ENCODE measurements around the gene SPIN4. TPM values are rescaled to one million over a fixed set of nuclear protein-coding genes. Genes with fewer than 3 reads are reported as not detected.
"Not testable (repeated sequence)": the region's sequence is repeated elsewhere in the genome, so short reads cannot be mapped to it uniquely, and the experiment has no call there.

Gene SPIN4
- 10 to 100 TPM in 1 of 6 donors, 1 to 10 TPM in 5; 2.1 to 12.3 (median 4.4) TPM for total RNA-seq

DNA sequence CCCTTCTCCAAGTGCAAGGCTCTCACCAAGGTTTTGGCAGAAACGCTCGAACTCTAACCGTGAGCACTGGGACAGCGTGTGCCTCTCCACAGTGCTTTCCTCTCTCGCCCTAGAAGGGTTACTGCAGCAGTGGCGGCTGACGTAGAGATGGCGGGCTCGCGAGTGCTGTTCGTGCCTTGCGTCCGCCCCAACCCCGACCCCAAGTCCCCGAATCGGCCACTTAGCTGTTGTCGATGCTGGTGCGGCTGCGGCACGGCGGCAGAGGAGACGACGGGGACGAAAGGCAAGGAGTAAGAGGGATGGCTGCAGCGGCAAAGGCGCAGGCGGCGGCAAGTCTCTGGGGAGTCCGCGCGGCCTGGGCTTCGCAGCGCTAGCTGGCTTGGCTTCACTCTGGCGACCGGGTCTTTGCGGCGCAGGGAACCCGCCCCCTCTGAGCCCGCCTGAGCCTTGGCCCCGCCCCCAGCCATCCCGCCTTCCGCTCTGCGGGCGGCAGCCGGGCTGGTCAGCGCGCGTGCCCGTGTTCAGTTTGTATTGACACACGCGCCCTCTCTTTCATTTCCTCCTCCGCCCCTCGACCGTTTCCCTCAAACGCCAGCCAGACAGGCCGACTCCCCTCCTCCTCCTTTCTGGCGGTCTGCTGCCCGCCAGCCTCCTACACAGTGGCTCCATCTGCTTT lies at the start of gene SPIN4:
Gene SPIN4, minus strand, starts transcription at position 392 of the 676 bp plus-strand sequence. CDS start 513 bp downstream, outside the sequence.
- Histone ChIP-seq H3K9me3 (no peaks in the 10 kb centered on the region), H3K36me3 (no peaks in the 10 kb centered on the region), H3K4me1 (peaks cover 0 to 3% (median 0%) of the 10 kb centered on the region in 4 donors), H3K27ac (peak within 1 kb of the TSS; percentile 60 to 86 (median 84)), H3K4me3 (peak within 1 kb of the TSS; percentile 48 to 69 (median 63)), H3K27me3 (no peaks in the 10 kb centered on the region)
- DNase-seq (peak; percentile 87 to 95), ATAC-seq (ENCODE audit: low FRiP score in 2 of 2) (peak; percentile 97 to 100)
- WGBS, 2 donors, result 0 to 39% methylated on average over 9 to 58 of the region's 58 CpGs
- TF ChIP-seq POLR2A (IDR thresholded peaks at IDR 0.05) (peak in 3 of 4 donors; percentile 32 to 71 (median 51)), POLR2AphosphoS5 (IDR thresholded peaks at IDR 0.05) (peak in 1 of 2 donors; percentile 78)
- TF ChIP-seq, protein P1, sequence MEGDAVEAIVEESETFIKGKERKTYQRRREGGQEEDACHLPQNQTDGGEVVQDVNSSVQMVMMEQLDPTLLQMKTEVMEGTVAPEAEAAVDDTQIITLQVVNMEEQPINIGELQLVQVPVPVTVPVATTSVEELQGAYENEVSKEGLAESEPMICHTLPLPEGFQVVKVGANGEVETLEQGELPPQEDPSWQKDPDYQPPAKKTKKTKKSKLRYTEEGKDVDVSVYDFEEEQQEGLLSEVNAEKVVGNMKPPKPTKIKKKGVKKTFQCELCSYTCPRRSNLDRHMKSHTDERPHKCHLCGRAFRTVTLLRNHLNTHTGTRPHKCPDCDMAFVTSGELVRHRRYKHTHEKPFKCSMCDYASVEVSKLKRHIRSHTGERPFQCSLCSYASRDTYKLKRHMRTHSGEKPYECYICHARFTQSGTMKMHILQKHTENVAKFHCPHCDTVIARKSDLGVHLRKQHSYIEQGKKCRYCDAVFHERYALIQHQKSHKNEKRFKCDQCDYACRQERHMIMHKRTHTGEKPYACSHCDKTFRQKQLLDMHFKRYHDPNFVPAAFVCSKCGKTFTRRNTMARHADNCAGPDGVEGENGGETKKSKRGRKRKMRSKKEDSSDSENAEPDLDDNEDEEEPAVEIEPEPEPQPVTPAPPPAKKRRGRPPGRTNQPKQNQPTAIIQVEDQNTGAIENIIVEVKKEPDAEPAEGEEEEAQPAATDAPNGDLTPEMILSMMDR (IDR thresholded peaks at IDR 0.05), result no peak

DNA sequence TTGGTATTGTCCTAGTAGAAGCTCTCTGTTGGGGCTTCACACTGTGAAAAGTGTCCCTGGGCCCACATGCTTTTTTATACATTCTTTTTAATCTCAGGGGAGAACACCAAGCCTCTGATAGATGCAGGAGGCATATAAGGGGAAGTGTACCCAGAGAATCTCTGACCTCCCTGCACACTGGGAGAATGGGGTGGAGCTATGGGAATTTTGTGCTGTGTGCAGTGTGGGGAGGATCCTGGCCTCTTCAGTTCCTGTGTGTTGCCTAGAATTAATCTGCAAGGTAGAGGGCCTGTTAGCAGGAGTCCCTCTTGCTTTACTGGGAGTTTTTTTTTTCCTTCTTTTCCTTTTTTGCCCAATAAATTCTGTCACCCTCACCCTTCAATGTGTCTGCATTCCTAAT lies 49.2 kb upstream of the SPIN4 start:
- no peak overlapping the region for H3K4me3 ChIP-seq
- H3K9me3 ChIP-seq, result peaks cover 0 to 3% (median 0%) of the 10 kb centered on the region in 4 donors
- no peak for TF ChIP-seq POLR2AphosphoS5 (IDR thresholded peaks at IDR 0.05)
- TF ChIP-seq, protein P1 (IDR thresholded peaks at IDR 0.05), result no peak
- H3K4me1 ChIP-seq, result no peaks in the 10 kb centered on the region
- no peak overlapping the region for H3K27ac ChIP-seq
- ATAC-seq (ENCODE audit: low FRiP score in 2 of 2) (no peak), DNase-seq (no peak)
- no peaks in the 10 kb centered on the region for H3K36me3 ChIP-seq
- H3K27me3 ChIP-seq, result no peaks in the 10 kb centered on the region

DNA sequence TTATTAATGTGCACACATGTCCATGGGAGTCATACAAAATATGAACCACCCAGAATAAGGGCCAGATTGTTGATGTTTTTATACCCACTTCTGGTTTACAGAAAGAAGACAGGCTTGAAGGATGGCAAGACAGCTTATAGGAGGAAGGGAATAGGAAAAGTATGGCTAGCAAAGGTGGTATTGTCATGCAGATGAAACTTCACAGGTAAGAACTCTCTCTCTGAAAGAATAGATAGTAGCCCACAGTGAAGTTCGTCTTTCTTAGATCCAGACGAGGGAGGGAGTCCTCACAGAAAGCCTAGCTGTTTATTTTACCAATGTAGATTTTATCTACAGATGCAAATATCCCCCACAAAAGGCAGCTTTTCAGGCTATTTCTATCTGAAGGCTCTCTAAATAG lies 43.7 kb upstream of the SPIN4 start:
- TF ChIP-seq EP300 (IDR thresholded peaks at IDR 0.05) (no peak), POLR2A (IDR thresholded peaks at IDR 0.05) (no peak), POLR2AphosphoS5 (IDR thresholded peaks at IDR 0.05) (no peak)
- TF ChIP-seq, protein P1 (IDR thresholded peaks at IDR 0.05), result no peak
- Histone ChIP-seq H3K27ac (no peak overlapping the region), H3K4me3 (no peak overlapping the region), H3K9me3 (no peaks in the 10 kb centered on the region), H3K36me3 (no peaks in the 10 kb centered on the region), H3K27me3 (no peaks in the 10 kb centered on the region), H3K4me1 (no peaks in the 10 kb centered on the region)
- ATAC-seq (ENCODE audit: low FRiP score in 2 of 2) (no peak), DNase-seq (no peak)
- WGBS, 2 donors, result 57 to 61% methylated on average over 2 of the region's 2 CpGs

DNA sequence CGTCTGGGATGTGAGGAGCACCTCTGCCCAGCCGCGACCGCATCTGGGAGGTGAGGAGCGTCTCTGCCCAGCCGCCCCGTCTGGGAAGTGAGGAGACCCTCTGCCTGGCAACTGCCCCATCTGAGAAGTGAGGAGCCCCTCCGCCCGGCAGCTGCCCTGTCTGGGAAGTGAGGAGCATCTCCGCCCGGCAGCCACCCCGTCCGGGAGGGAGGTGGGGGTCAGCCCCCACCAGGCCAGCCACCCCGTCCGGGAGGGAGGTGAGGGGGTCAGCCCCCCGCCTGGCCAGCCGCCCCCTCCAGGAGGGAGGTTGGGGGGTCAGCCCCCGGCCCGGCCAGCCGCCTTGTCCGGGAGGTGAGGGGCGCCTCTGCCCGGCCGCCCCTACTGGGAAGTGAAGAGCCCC lies 42.0 kb upstream of the SPIN4 start:
- H3K36me3 ChIP-seq; H3K4me1 ChIP-seq; ATAC-seq (ENCODE audit: low FRiP score in 2 of 2); H3K4me3 ChIP-seq; H3K9me3 ChIP-seq; H3K27ac ChIP-seq; H3K27me3 ChIP-seq: not testable (repeated sequence)
- DNase-seq, result peak in 1 of 2 donors; percentile 37
- 99% methylated on average over 11 of the region's 24 CpGs; no CpG with 5 or more reads in 1 of the 2 donors for WGBS, 2 donors

DNA sequence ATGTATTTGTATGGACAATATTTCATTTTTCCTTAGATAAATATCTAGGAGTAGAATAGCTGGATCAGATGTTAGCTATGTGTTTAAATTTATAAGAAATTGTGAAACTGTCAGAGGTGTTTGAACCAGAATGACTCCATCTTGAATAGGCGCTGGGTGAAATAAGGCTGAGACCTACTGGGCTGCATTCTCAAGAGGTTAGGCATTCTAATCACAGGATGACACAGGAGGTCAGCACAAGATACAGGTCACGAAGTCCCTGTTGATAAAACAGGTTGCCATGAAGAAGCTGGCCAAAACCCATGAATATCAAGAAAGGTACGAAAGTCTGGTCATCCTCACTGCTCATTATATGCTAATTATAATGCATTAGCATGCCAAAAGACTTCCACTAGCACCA lies 36.3 kb upstream of the SPIN4 start:
- Histone ChIP-seq H3K27ac (no peak overlapping the region), H3K27me3 (no peaks in the 10 kb centered on the region), H3K4me1 (no peaks in the 10 kb centered on the region), H3K4me3 (no peak overlapping the region), H3K9me3 (no peaks in the 10 kb centered on the region), H3K36me3 (no peaks in the 10 kb centered on the region)
- ATAC-seq (ENCODE audit: low FRiP score in 2 of 2) (no peak), DNase-seq (no peak)
- TF ChIP-seq POLR2AphosphoS5 (IDR thresholded peaks at IDR 0.05), result no peak
- no peak for TF ChIP-seq POLR2A (IDR thresholded peaks at IDR 0.05)
- TF ChIP-seq EP300 (IDR thresholded peaks at IDR 0.05), result no peak
- TF ChIP-seq, protein P1 (IDR thresholded peaks at IDR 0.05), result no peak
- 69 to 95% methylated on average over 3 of the region's 3 CpGs for WGBS, 2 donors

DNA sequence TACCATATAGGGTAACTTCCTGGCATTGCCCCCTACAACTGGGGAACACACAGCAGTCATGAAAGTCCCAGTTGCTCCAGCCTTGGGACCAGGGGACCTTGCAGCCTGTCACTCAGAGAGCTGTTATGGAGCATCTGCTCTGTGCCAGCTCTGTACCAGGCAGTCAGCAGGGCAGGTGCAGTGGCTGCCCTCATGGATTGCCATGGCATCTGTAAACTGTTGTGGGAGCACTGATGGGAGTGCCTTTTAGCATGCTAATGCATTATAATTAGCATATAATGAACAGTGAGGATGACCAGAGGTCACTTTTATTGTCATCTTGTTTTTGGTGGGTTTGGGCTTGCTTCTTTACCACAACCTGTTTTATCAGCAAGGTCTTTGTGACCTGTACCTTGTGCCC lies 33.1 kb upstream of the SPIN4 start:
- not testable (repeated sequence) for H3K27me3 ChIP-seq; H3K27ac ChIP-seq; DNase-seq; ATAC-seq (ENCODE audit: low FRiP score in 2 of 2); H3K9me3 ChIP-seq; H3K4me1 ChIP-seq; H3K4me3 ChIP-seq; H3K36me3 ChIP-seq

DNA sequence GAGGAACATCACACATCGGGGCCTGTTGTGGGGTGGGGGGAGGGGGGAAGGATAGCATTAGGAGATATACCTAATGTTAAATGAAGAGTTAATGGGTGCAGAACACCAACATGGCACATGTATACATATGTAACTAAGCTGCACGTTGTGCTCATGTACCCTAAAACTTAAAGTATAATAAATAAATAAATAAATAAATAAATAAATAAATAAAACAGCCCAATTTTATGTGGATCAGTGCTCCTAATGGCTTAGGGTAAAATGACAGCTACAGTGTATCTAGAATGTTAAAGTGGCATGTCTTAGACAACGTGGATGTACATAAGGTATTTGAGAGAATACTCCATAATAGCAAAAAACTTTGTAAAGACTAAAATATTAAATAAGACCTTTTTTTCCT lies 21.9 kb upstream of the SPIN4 start:
- not testable (repeated sequence) for DNase-seq; H3K27me3 ChIP-seq; ATAC-seq (ENCODE audit: low FRiP score in 2 of 2); H3K27ac ChIP-seq; H3K4me3 ChIP-seq; H3K36me3 ChIP-seq; H3K9me3 ChIP-seq; H3K4me1 ChIP-seq
- WGBS, 2 donors, result 86 to 97% methylated on average over 3 of the region's 3 CpGs

DNA sequence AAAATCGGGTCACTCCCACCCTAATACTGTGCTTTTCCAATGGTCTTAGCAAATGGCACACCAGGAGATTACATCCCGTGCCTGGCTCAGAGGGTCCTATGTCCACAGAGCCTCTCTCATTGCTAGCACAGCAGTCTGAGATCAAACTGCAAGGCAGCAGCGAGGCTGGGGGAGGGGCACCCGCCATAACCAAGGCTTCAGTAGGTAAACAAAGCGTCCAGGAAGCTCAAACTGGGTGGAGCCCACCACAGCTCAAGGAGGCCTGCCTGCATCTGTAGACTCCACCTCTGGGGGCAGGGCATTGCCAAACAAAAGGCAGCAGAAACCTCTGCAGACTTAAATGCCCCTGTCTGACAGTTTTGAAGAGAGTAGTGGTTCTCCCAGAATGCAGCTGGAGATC lies 16.6 kb upstream of the SPIN4 start:
- 72% methylated on average over 5 of the region's 5 CpGs; no CpG with 5 or more reads in 1 of the 2 donors for whole genome bisulfite sequencing, 2 donors
- not testable (repeated sequence) for H3K4me1 ChIP-seq; H3K27me3 ChIP-seq; H3K4me3 ChIP-seq; H3K27ac ChIP-seq; H3K9me3 ChIP-seq; ATAC-seq (ENCODE audit: low FRiP score in 2 of 2); DNase-seq; H3K36me3 ChIP-seq

All from upper lobe of left lung (tissue), 6 donors.